NCI-H2081 treated with DMSO at 0.1 percent for 48 hours (cell line): Measurements from ENCODE around the gene EMC8.

Source experiments
- DNase-seq: peaks from one replicate; lab custom pipeline; 2025; lab: John Stamatoyannopoulos, UW

The EMC8 gene

GRCh38 chr16:85783441-85783840 lies 15.9 kb downstream of the EMC8 start:
- no peak for DNase-seq

DNA sequence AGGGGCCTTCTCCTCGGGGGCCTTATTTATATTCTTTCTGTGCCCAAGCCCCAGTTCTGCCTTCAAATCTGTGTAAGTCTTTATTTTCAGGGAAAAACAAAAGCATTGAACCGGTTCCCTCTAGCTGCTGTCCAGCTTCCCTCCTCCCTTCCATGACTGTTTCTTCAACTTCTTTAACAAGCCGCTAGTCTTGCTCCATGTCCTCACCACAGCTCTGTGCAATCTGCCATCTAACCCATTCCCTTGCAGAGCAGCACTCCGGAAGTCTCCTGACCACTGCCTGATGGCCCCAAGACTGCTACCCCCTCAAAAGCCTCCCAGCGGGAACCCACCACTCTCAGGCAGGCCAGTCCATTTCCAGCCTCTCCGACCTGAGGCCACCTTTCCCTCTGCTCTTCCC lies 16.9 kb downstream of the EMC8 start:
- no peak for DNase-seq

- no peak for DNase-seq
Measured at GRCh38 chr16:85781695-85782370, 17.5 kb downstream of the EMC8 start.

DNA sequence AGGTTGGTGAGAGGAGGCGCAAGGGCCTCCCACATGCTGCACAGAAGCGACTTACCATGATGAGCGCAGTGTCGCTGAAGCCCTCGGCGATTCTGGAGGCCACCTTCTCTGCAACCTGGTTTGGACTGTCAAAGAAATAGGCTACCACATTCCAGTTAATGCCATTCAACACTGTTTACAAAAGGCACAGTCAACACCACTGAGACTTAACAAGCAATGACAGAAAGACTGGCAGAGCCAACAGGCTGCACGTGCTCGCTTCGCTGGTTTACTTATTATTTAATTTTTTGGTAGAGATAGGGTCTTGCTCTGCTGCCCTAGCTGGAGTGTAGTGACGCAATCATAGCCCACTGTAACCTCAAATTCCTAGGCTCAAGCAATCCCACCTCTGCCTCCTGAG lies 18.2 kb downstream of the EMC8 start:
- DNase-seq = no peak

DNA sequence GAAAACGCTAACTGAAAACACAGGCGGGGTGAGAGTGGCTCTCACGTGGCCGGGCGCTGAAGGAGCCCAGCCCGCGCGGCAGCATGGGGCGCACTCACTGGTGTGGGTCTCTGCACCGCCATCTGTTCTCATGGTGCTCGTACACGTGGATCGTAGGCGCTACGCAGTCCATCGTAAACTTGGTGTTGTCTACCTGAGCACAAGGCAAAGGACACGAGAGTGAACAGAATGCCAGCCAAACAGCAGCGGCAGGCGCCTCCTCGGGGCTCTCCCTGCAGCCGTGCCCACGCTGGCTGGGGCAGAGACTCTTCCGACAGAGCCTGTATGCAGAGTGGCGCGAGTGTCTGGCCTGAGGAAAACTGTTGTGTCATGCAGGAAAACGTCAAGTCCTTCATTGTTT lies 19.1 kb downstream of the EMC8 start:
- no peak for DNase-seq

GRCh38 chr16:85778873-85779272 lies 20.5 kb downstream of the EMC8 start:
- no peak for DNase-seq

DNA sequence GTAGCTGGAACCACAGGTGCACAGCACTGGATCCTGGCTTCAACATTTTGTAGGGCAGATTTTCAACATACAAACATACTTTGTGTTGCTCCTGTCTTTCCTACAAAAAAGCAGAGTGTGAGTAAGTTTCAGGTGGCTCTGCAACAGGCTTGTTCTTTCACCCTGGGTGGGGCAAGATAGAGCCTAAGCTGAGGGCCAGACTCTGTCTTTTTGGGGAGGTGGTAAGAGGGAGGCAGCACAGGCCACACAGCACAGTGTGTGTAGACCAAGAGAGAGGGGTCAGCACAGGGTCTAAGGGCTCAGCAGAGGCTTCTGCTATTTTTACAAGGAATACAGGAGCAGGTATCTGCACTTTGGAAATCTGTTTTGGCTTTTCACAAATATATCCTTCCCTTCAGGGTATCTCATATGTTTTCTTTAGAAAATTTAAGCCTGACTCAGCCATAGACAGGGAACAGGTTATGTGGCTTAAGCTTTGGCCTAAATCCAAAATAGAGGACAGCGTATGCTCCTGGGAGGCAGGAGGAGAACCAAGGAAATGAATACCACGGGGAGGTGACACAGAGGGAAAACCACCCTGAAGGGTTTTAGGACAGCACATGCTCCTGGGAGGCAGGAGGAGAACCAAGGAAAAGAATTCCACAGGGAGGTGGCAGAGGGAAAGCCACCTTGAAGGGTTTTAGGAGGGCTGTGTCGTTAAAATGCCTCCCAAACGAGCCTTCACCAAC lies 21.6 kb downstream of the EMC8 start:
- no peak for DNase-seq

GRCh38 chr16:85774811-85775210 lies 24.5 kb downstream of the EMC8 start:
- no peak for DNase-seq

GRCh38 chr16:85774136-85774535 lies 25.2 kb downstream of the EMC8 start:
- DNase-seq = no peak

GRCh38 chr16:85773044-85773443 lies 26.3 kb downstream of the EMC8 start:
- DNase-seq = no peak

DNA sequence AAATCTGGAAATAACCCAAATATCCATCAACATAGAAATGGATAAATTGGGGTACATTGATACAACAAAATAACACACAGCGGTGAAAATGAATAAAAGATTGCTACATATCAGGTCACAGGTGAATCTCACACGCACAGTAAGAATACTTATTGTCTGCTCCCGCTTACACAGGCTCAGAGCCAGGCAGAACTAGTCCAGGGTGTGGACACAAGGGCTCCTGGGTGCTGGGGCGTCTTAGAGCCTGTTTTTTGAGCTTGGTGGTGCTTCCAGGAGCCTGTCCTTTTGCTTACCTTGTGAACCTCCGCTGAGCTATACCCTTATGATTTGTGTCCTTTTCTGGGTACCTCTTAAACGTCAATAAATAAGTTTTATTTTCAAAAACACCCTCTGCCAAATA lies 28.6 kb downstream of the EMC8 start:
- DNase-seq = no peak

GRCh38 chr16:85768199-85768598 lies 31.1 kb downstream of the EMC8 start:
- no peak for DNase-seq

DNA sequence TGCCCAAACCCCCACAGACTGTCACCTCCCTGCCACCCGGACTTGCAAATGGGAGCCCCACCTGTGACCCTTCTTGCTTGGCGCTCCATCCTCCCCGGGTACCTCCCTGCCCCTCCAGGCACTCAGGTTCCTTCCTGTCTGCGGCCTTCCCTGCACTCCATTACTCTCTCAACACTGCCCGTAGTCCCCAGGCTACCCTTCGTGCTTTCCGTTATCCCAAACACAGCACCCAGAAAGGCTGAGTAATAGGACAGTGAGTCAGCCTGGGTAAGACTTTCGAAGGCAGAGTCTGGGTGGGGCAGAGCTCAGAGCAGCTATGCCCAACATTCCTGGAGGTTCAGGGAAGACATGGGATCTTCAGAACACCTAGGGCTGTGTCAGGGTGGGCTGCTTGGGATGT lies 31.8 kb downstream of the EMC8 start:
- no peak for DNase-seq

DNA sequence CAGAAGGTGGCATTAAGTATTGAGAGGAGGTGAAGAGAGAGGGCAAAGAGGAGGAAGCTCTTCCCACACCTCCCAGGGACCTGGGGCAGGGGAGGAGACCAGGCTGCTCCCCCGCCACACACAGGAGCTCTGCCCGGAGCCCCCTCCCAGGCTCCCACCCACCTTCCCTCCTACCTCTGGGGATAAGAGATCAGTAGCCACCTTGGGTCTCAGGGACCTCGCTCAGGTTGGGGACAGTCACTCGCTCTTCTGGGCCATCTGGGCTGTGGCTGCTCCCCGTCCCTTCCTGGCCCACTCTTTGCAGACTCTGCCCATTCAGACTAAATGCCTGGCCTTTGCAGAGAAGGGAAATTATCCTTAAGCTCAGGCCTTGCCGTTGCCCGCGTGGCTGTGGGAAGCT lies 33.6 kb downstream of the EMC8 start:
- DNase-seq = no peak

- no peak for DNase-seq
Measured at GRCh38 chr16:85765211-85765610, 34.1 kb downstream of the EMC8 start.

- DNase-seq = no peak
Measured at GRCh38 chr16:85763616-85764015, 35.7 kb downstream of the EMC8 start.

DNA sequence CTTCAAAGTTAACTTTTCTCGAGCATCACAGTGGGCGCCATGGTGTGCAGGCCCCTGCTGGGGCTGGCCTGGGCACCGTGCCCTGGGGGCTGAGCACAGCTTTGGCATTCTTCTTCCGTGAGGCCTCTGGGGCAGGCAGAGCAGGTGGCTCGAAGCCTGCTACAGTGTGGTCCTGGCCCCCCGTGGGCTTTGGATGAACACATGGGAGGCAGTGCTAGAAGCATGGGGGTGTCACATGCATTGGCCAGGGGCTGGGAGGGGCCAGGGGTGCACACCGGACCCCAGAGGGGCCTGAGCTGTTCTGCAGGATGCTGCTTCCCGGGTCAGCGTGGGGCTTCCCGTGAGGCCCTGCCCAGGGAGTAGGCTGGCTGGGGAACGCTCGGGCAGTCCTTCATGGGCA lies 36.4 kb downstream of the EMC8 start:
- DNase-seq = no peak

- DNase-seq = no peak
Measured at GRCh38 chr16:85761861-85762260, 37.5 kb downstream of the EMC8 start.

GRCh38 chr16:85759631-85760419 lies 39.5 kb downstream of the EMC8 start:
- DNase-seq = no peak

- DNase-seq = no peak
Measured at GRCh38 chr16:85759136-85759535, 40.2 kb downstream of the EMC8 start.

GRCh38 chr16:85757341-85757822 lies 42.0 kb downstream of the EMC8 start:
- DNase-seq = no peak

- no peak for DNase-seq
Measured at GRCh38 chr16:85755929-85756768, 43.2 kb downstream of the EMC8 start.
